H4 (cell line): Measurements from ENCODE around the gene IL1RAPL2. TPM values are rescaled to one million over a fixed set of nuclear protein-coding genes. Genes with fewer than 3 reads are reported as not detected.
"Not testable (repeated sequence)": the region's sequence is repeated elsewhere in the genome, so short reads cannot be mapped to it uniquely, and the experiment has no call there.

Experiments used
- DNase-seq: peaks from one replicate; pipeline ENCODE4 v3.0.0-alpha.2; 2015; ENCODE audit warnings: low spot score
- total RNA-seq: library from RNA; depleted of rRNA; stranded (reverse); fragments of >200 nt; shearing (Covaris generic); gene quantifications from 2 replicates; pipeline ENCODE4 v1.2.3, GENCODE V29; 2014

Gene IL1RAPL2
- total RNA-seq, 1 experiment from 2014 or later = 0.23 TPM

GRCh38 chrX:104670051-104670450 is 104.1 kb downstream of the IL1RAPL2 start:
- no peak for DNase-seq

DNA sequence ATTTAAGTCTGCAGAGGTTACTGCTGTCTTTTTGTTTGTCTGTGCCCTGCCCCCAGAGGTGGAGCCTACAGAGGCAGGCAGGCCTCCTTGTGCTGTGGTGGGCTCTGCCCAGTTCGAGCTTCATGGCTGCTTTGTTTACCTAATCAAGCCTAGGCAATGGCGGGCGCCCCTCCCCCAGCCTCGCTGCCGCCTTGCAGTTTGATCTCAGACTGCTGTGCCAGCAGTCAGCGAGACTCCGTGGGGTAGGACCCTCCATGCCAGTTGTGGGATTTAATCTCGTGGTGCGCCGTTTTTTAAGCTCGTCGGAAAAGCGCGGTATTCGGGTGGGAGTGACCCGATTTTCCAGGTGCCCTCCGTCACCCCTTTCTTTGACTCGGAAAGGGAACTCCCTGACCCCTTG is 111.5 kb downstream of the IL1RAPL2 start:
- DNase-seq = not testable (repeated sequence)

DNA sequence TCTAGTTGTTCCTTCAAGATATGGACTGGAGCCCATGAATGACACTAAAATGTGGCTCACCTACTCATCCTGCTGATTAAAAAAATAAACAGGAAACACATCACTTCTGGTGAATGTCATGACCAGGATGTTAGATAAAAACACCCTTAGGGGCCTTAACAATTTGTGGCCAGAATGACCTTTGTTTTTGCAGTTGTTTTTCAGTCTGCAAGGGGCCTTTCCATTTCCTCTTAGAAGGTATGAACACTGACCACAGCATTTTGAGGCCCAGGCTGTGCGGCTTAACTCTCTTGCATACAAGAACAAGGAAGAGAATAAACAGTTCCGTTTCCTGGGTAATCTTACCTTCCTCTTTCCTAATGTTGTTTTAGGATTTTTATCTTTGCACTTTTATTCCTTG is 113.2 kb downstream of the IL1RAPL2 start:
- DNase-seq = peak; percentile 33

- DNase-seq = no peak
Measured at GRCh38 chrX:104681214-104681613, 115.2 kb downstream of the IL1RAPL2 start.

- DNase-seq = no peak
Measured at GRCh38 chrX:104684077-104684476, 118.1 kb downstream of the IL1RAPL2 start.

- no peak for DNase-seq
Measured at GRCh38 chrX:104695593-104695992, 129.6 kb downstream of the IL1RAPL2 start.

DNA sequence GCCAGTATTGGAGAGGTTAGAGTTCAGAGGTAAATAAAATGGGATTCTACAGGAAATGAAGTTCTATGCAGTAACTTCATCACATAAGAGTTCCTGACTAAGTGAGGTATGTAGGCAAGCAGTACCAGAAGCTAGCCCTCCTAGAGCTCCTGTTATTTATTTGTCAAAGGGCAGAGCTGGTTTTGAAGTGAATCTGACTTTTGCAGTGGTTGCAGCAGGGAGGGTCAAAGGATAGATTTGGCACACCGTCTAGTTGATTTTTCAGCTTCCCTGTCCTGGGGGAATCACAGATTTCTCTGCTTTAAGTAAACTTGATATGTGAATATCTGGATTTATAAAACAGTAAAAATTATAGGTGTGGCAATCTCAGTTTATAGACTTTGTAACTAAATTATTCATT is 130.7 kb downstream of the IL1RAPL2 start:
- DNase-seq = no peak

- DNase-seq = no peak
Measured at GRCh38 chrX:104697294-104697693, 131.3 kb downstream of the IL1RAPL2 start.

DNA sequence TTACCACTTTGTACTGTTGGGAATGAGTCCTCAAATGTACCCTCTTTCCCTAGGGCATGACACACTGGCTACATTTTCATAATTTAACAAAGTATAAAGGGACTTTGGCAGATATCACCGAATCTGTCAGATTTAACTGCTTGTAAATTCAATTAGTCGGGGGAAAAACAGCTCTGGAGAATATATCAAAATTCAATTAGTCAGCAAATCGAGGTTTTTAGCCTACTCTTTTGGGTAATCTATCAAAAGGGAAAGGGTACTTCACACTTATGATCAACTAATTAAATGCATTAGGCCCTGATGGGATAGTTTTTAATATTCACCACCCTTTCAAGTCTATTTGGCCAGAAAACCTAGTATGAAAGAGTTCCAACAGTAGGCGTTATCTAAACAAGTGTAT is 141.0 kb downstream of the IL1RAPL2 start:
- DNase-seq = no peak

DNA sequence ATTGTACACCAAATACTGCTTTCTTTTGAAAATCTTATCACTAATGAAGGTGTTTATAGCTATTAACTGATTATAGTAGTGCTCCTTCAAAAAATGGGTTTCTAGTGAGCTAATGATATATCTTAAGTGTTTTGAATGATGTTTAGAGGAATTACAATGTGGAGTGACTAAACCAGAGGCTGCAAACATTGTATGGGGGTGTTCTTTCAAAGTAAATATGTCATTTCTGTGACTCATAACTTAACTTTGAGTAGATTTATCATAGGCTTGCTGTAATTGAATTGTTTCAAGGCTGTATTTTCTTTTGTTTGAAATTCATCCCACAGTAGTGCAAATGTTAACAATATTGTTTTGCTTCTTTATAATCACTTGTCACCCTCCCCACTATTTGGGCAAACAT is 141.6 kb downstream of the IL1RAPL2 start:
- no peak for DNase-seq

DNA sequence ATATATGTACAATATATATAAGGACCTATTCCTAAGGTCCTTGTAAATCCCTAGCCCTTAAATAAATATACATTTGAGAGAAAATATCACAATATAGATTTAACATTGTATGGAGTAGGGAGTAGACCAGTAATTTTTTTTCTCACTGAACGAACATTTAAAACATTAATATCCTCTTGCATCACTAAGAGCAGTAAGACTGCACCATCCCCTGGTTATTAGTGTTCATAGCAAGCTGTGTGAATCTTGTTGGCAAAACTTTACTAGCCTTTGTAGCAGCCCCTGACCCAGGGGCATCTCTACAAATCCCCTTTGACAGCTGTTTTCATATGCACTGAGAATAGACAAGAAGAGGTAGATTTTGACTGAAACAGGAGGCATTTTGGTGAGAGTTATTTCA is 146.5 kb downstream of the IL1RAPL2 start:
- peak; percentile 4 for DNase-seq

- DNase-seq = no peak
Measured at GRCh38 chrX:104721854-104722253, 155.9 kb downstream of the IL1RAPL2 start.

DNA sequence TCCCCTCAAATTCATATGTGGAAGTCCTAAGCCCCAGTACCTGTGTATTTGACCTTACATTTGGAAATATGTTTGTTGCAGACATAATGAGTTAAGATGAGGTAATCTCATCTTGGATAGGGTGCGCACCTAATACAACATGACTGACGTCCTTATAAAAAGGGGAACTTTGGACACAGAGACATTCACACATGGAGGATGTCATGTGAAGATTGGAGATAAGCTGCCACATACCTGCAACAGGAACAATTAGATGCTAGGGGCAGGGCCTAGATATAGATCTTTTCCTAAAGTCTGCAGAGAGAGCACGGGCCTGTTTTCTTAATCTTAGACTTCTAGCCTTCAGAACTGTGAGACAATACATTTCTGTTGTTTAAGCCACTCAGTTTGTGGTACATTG is 162.5 kb downstream of the IL1RAPL2 start:
- DNase-seq = no peak

DNA sequence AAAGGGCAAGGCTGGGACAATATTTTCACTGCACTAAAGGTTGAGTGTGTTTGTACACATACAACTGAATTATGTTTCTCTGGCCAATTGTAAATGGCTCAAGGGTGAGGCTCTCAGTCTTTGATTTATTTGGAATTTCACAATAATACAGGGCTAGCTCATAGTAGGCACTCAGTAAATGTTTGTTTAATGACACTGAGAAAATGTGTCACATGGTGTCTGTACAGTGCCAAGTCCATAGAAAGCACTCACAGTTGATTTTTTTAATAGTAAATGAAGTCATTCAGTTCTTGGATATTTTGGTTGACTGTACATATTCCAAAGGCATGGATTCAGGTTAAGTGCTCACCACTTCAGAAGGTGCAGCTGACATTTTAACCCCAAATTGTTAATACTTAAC is 176.4 kb downstream of the IL1RAPL2 start:
- peak; percentile 3 for DNase-seq

GRCh38 chrX:104745152-104745551 is 179.2 kb downstream of the IL1RAPL2 start:
- DNase-seq = no peak

DNA sequence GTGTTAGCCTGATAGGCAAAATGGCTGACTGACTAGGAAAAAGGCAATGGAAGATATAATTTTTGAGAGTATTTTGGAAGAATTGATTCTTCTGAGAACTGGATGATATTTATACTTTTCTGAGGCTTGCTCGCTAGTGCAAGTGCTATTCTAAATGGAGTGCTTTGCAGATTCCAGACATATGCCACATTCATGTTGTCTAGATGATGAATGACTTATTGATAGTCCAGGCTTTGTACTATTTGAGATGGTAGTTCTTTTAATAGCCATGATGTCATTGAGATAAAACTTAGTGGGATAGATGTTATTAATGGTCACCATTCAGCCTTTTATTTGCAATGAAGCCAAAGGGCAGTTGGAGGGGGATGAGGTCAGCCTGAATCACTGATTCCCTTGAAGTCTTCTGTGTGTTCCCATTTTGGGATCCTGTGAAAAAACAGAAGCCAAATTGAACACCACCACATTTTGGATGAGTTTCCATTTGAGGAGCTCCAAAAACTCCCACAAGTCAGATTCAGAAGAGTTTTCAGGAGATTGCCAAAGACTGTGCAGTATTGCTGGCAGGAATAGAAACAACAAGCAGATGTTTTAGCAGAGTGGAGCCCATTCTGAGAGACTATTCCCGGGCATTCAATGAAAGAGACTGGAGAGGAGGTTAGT is 184.1 kb downstream of the IL1RAPL2 start:
- no peak for DNase-seq

DNA sequence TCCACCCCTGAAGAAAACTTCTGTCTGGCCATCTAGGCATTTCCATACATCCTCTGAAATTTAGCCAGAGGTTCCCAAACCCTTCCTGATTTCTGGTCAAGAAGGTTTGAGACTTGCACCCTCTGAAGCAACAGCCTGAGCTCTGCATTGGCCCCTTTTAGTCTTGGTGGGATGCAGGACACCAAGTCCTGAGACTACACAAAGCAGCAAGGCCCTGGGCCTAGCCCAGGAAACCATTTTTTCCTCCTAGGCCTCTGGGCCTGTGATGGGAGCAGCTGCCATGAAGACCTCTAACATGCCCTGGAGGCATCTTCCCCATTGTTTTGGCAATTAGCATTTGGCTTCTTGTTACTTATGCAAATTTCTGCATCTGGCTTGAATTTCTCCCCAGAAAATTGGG is 196.6 kb downstream of the IL1RAPL2 start:
- DNase-seq = no peak

- no peak for DNase-seq
Measured at GRCh38 chrX:104789784-104790183, 223.8 kb downstream of the IL1RAPL2 start.

DNA sequence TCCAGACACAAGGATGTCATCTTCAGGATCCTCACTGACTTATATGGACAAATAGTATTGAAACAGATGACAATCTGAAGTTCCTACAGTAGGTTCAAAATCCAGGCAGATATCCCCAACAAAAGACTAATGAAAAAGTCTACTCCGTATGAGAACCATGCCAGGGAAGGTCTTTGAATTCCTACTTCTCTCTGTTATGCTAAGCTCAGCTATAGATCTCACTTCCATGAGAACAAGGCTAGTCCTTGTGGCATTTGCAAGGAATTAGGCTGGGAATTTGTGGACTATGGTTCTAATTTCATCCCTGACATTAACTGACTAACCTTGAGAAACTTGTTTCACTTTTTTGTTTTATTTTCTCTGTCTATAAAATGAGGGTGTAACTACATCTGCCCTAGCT is 229.8 kb downstream of the IL1RAPL2 start:
- DNase-seq = no peak

DNA sequence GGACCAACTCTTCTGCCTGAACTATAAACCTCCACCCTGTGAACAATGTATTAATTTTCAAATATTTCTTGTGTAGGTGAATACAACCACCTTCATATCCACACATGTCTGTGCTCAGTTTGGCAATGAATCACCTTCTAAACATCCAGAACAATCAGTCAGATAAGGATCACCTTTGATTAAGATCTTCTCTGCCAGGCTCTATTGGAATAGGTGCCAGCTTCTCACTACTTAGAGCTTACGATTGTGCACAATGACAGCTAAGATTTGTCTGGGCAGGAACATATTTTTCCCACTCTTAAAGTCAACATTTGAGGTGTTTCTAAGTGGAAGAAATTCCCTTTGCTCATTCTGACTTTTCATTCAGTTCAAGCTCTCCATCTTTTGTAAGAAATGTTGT is 237.2 kb downstream of the IL1RAPL2 start:
- DNase-seq = no peak

- no peak for DNase-seq
Measured at GRCh38 chrX:104806346-104806745, 240.3 kb downstream of the IL1RAPL2 start.

GRCh38 chrX:104833401-104833800 is 267.4 kb downstream of the IL1RAPL2 start:
- DNase-seq = peak; percentile 4

- DNase-seq = no peak
Measured at GRCh38 chrX:104842646-104843045, 276.6 kb downstream of the IL1RAPL2 start.

- DNase-seq = no peak
Measured at GRCh38 chrX:104852241-104852640, 286.2 kb downstream of the IL1RAPL2 start.
